Adrenal gland (tissue), 12 donors: ENCODE data around the gene RASIP1. TPM values are rescaled to one million over a fixed set of nuclear protein-coding genes. Genes with fewer than 3 reads are reported as not detected.

Source experiments
- DNase-seq, 7 donors: peaks; one replicate each; pipeline ENCODE4 v3.0.0-alpha.2; 2019 to 2020
- H3K27ac ChIP-seq, 5 donors: fragments of 200-600 bp; sonication (generic) in 4 of 5; 1 replicate in 3 of 5; 2 replicates in 2 of 5; pipeline versions ENCODE4 v1.5.1 to v1.8.0; 2016 to 2020; ENCODE audit warnings: mild to moderate bottlenecking in 1 of 5
- H3K27me3 ChIP-seq: fragments of 200-600 bp; 2 replicates; pipeline ENCODE4 v1.8.0; 2021
- H3K36me3 ChIP-seq, 2 donors: fragments of 200-600 bp; replicated peaks in 1 of 2; 1 replicate in 1 of 2; 2 replicates in 1 of 2; pipeline versions ENCODE4 v1.5.1 to v1.8.0; 2018 to 2022
- H3K4me1 ChIP-seq, 2 donors: fragments of 200-600 bp; replicated peaks in 1 of 2; 1 replicate in 1 of 2; 2 replicates in 1 of 2; pipeline versions ENCODE4 v1.5.1 to v1.8.0; 2018 to 2021
- H3K4me3 ChIP-seq, 4 donors: fragments of 200-600 bp; sonication (generic) in 3 of 4; one replicate each; pipeline ENCODE4 v1.5.1; 2016 to 2018
- H3K9me3 ChIP-seq, 3 donors: fragments of 200-600 bp; sonication (generic) in 1 of 3; replicated peaks in 1 of 3; 1 replicate in 2 of 3; 2 replicates in 1 of 3; pipeline versions ENCODE4 v1.5.1 to v1.8.0; 2016 to 2021
- POLR2A ChIP-seq, 2 donors: fragments of 450-650 bp; IDR thresholded peaks; one replicate each; pipeline ENCODE4 v1.6.1; 2017; ENCODE audit warnings: antibody characterized with exemption in 2 of 2, mild to moderate bottlenecking in 2 of 2, moderate library complexity in 1 of 2
- WGBS, 4 donors: extraction: QIAGEN DNeasy Blood & Tissue Kit in 2 of 4; methylation state at CpG; one replicate each; pipeline versions ENCODE4 v1.1.5 to v1.1.7; 2013 to 2017; 5-methylcytosine and 5-hydroxymethylcytosine counted together
- intact Hi-C, 2 donors: fragments of 100-400 bp; cut with DNase I; formaldehyde crosslinking; loops; one replicate each; pipeline versions ENCODE4 v1.14.1 to v1.15.0; 2022 to 2023
- polyA plus RNA-seq, 3 donors: library from polyadenylated mRNA; stranded (reverse); fragments of 200-250 nt in 2 of 3; fragments of 350-450 nt in 1 of 3; fragmentation: Illumina TruSeq in 1 of 3; extraction: RNeasy Lipid Tissue Mini Kit (QIAGEN cat#74804) in 1 of 3; gene quantifications; one replicate each; pipeline ENCODE4 v1.2.3, GENCODE V29; 2013 to 2014
- total RNA-seq, 9 donors: library from RNA; depleted of rRNA in 4 of 9; stranded (reverse); fragments of >200 nt in 4 of 9; fragments of 120-200 nt in 1 of 9; fragmentation: NEBNext Ultra II Directional in 1 of 9; extraction: Animal tissue kit (Norgen Biotek cat#: 25700) in 1 of 9; gene quantifications; one replicate each; pipeline versions ENCODE4 v1.1.0 to v1.2.4, GENCODE V29; 2013 to 2023
- TF ChIP-seq, protein P1 (sequence below), 6 experiments: fragments of 450-650 bp in 4 of 6; fragments of 200-600 bp in 2 of 6; sonication (generic) in 1 of 6; IDR thresholded peaks; 1 replicate in 5 of 6; 2 replicates in 1 of 6; pipeline versions ENCODE4 v1.5.1 to v1.8.0; 2016 to 2021; ENCODE audit warnings: antibody characterized with exemption in 6 of 6, mild to moderate bottlenecking in 2 of 6, moderate library complexity in 1 of 6
- donor health status: healthy with polysubstance abuse.
- donor health status: Bipolar disorder and iron deficiency.
- donor health status: DM: yes; HTN: yes; CAD: no.
- donor health status: DM: no; HTN: no; CAD: no.
- donor health status: DM: no; HTN: no; CAD: no.
- donor health status: DM: yes; HTN: yes; CAD: no.

RASIP1 gene
- total and polyA plus RNA-seq, 12 donors, result 5.1 to 38.9 (median 16.7) TPM

DNA sequence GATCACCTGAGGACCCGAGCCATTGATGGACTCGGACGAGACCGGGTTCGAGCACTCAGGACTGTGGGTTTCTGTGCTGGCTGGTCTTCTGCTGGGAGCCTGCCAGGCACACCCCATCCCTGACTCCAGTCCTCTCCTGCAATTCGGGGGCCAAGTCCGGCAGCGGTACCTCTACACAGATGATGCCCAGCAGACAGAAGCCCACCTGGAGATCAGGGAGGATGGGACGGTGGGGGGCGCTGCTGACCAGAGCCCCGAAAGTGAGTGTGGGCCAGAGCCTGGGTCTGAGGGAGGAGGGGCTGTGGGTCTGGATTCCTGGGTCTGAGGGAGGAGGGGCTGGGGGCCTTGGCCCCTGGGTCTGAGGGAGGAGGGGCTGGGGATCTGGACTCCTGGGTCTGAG lies 15.8 kb upstream of the RASIP1 start:
- H3K27me3 ChIP-seq, result no peaks in the 10 kb centered on the region
- 61 to 89% (median 88%) methylated on average over 5 to 11 of the region's 11 CpGs for WGBS, 4 donors
- no peaks in the 10 kb centered on the region for H3K36me3 ChIP-seq
- H3K9me3 ChIP-seq, result no peaks in the 10 kb centered on the region
- peaks cover 5 to 15% of the 10 kb centered on the region in 2 donors for H3K4me1 ChIP-seq
- TF ChIP-seq POLR2A (IDR thresholded peaks at IDR 0.05), result no peak
- TF ChIP-seq, protein P1, sequence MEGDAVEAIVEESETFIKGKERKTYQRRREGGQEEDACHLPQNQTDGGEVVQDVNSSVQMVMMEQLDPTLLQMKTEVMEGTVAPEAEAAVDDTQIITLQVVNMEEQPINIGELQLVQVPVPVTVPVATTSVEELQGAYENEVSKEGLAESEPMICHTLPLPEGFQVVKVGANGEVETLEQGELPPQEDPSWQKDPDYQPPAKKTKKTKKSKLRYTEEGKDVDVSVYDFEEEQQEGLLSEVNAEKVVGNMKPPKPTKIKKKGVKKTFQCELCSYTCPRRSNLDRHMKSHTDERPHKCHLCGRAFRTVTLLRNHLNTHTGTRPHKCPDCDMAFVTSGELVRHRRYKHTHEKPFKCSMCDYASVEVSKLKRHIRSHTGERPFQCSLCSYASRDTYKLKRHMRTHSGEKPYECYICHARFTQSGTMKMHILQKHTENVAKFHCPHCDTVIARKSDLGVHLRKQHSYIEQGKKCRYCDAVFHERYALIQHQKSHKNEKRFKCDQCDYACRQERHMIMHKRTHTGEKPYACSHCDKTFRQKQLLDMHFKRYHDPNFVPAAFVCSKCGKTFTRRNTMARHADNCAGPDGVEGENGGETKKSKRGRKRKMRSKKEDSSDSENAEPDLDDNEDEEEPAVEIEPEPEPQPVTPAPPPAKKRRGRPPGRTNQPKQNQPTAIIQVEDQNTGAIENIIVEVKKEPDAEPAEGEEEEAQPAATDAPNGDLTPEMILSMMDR (IDR thresholded peaks at IDR 0.05), result no peak
- no peak for DNase-seq
- H3K4me3 ChIP-seq, result no peak overlapping the region
- H3K27ac ChIP-seq, result no peak overlapping the region
- intact Hi-C loops, result no loop called here

GRCh38 chr19:48755787-48756186 lies 15.4 kb upstream of the RASIP1 start:
- no peak overlapping the region for H3K4me3 ChIP-seq
- no peak for DNase-seq
- peaks cover 5 to 15% of the 10 kb centered on the region in 2 donors for H3K4me1 ChIP-seq
- H3K27me3 ChIP-seq, result no peaks in the 10 kb centered on the region
- no peaks in the 10 kb centered on the region for H3K36me3 ChIP-seq
- intact Hi-C loops, result no loop called here
- H3K9me3 ChIP-seq, result no peaks in the 10 kb centered on the region
- TF ChIP-seq, protein P1 (IDR thresholded peaks at IDR 0.05), result no peak
- TF ChIP-seq POLR2A (IDR thresholded peaks at IDR 0.05), result no peak
- 64 to 82% (median 74%) methylated on average over 1 to 5 of the region's 5 CpGs for WGBS, 4 donors
- H3K27ac ChIP-seq, result no peak overlapping the region

DNA sequence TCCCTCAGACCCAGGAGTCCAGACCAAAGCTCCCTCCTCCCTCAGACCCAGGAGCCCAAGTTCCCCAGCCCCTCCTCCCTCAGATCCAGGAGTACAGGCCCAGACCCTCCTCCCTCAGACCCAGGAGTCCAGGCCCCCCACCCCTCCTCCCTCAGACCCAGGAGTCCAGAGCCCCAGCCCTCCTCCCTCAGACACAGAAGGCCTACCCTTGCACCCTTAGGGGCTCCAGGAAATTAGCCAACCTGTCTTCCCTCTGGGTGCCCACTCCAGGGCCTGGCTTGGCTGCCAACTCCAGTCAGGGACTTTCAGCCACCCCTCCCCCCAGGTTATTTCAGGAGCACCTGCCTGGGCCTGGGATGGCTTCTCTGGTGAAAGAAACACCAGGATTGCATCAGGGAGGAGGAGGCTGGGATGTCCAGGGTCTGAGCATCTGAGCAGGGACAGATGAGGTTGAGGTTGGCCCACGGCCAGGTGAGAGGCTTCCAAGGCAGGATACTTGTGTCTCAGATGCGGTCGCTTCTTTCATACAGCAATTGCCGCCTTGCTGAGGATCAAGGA lies 14.8 kb upstream of the RASIP1 start, which contains the start of gene FGF21:
Gene FGF21 (plus strand): TSS at position 441 of the 558 bp plus-strand sequence. CDS start 713 bp downstream, outside the sequence.
- Histone ChIP-seq H3K27me3 (no peaks in the 10 kb centered on the region), H3K4me3 (no peak within 1 kb of the TSS), H3K4me1 (peaks cover 5 to 15% of the 10 kb centered on the region in 2 donors), H3K36me3 (no peaks in the 10 kb centered on the region), H3K27ac (no peak within 1 kb of the TSS), H3K9me3 (no peaks in the 10 kb centered on the region)
- WGBS, 4 donors, result 71 to 89% (median 82%) methylated on average over 4 of the region's 4 CpGs
- DNase-seq, result no peak
- TF ChIP-seq, protein P1 (IDR thresholded peaks at IDR 0.05), result no peak
- TF ChIP-seq POLR2A (IDR thresholded peaks at IDR 0.05), result no peak
- intact Hi-C loops, result no loop called here

GRCh38 chr19:48752496-48753365 lies 12.3 kb upstream of the RASIP1 start, which contains the start of gene FUT1:
Gene FUT1 (minus strand): TSS chr19:48752641. CDS start chr19:48751281, 1,360 bp downstream.
- TF ChIP-seq POLR2A (IDR thresholded peaks at IDR 0.05), result peak in 1 of 2 donors; percentile 60
- TF ChIP-seq, protein P1 (IDR thresholded peaks at IDR 0.05), result no peak
- Histone ChIP-seq H3K4me3 (peak within 1 kb of the TSS in 2 of 4 donors; percentile 3 to 47), H3K4me1 (peaks cover 5 to 15% of the 10 kb centered on the region in 2 donors), H3K36me3 (no peaks in the 10 kb centered on the region), H3K9me3 (no peaks in the 10 kb centered on the region), H3K27ac (peak within 1 kb of the TSS in 3 of 5 donors; percentile 5 to 59 (median 26)), H3K27me3 (no peaks in the 10 kb centered on the region)
- intact Hi-C loops, result no loop called here
- 4 to 10% (median 8%) methylated on average over 11 to 73 of the region's 73 CpGs for WGBS, 4 donors
- DNase-seq, result peak in 6 of 7 donors; percentile 47 to 75 (median 61)
